ENCODE results near the gene PRMT7.

DNA sequence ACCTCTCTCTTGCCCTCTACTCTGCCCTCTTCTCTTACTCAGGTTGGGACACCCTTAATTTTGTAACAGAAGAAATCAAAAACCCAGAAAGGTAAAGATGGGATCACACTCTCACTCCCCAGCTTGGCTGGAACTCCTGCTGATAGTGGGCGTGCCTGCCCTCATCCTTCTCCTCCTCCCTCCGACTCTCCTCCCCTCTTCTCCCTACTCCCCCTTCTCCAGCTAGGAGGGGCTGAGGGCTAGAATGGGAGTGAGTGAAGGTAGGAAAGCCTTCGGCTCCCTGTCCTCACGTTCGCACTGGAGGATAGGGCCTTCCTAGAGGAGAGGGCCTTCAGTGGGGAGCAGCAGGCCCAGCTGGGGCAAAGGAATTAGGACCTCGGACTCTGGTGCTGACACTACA is 20.4 kb upstream of the PRMT7 start:
- TF ChIP-seq, protein P1, sequence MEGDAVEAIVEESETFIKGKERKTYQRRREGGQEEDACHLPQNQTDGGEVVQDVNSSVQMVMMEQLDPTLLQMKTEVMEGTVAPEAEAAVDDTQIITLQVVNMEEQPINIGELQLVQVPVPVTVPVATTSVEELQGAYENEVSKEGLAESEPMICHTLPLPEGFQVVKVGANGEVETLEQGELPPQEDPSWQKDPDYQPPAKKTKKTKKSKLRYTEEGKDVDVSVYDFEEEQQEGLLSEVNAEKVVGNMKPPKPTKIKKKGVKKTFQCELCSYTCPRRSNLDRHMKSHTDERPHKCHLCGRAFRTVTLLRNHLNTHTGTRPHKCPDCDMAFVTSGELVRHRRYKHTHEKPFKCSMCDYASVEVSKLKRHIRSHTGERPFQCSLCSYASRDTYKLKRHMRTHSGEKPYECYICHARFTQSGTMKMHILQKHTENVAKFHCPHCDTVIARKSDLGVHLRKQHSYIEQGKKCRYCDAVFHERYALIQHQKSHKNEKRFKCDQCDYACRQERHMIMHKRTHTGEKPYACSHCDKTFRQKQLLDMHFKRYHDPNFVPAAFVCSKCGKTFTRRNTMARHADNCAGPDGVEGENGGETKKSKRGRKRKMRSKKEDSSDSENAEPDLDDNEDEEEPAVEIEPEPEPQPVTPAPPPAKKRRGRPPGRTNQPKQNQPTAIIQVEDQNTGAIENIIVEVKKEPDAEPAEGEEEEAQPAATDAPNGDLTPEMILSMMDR (IDR thresholded peaks at IDR 0.05; ENCODE audit: insufficient read depth, low read depth, low read length), result no peak
- no peak for TF ChIP-seq EZH2 (IDR thresholded peaks at IDR 0.05; ENCODE audit: insufficient read depth, low read length)

All from astrocyte (in vitro differentiated cells and primary cell).